GM18867 (cell line): ENCODE measurements around the gene RSBN1.
"Not testable (repeated sequence)": the region's sequence is repeated elsewhere in the genome, so short reads cannot be mapped to it uniquely, and the experiment has no call there.

Experiments
- ATAC-seq: cut with Tn5 transposase; IDR thresholded peaks from one replicate; pipeline ENCODE4 v1.9.1; 2021; ENCODE audit warnings: mild to moderate bottlenecking, moderate library complexity; ENCODE audit not compliant: unreplicated experiment

Gene RSBN1

GRCh38 chr1:113749402-113749801 is 62.9 kb downstream of the RSBN1 start:
- no peak for ATAC-seq

- no peak for ATAC-seq
Observed at GRCh38 chr1:113747376-113747775, 64.9 kb downstream of the RSBN1 start.

- no peak for ATAC-seq
Observed at GRCh38 chr1:113745425-113745824, 66.9 kb downstream of the RSBN1 start.

GRCh38 chr1:113744114-113744513 is 68.2 kb downstream of the RSBN1 start:
- ATAC-seq: no peak

GRCh38 chr1:113742515-113742914 is 69.8 kb downstream of the RSBN1 start:
- ATAC-seq: peak; percentile 50

- ATAC-seq: no peak
Observed at GRCh38 chr1:113734357-113735055, 77.8 kb downstream of the RSBN1 start.

GRCh38 chr1:113732802-113733201 is 79.5 kb downstream of the RSBN1 start:
- ATAC-seq: no peak

GRCh38 chr1:113721010-113721409 is 91.3 kb downstream of the RSBN1 start:
- ATAC-seq: no peak

GRCh38 chr1:113718621-113719020 is 93.7 kb downstream of the RSBN1 start:
- ATAC-seq: not testable (repeated sequence)

- not testable (repeated sequence) for ATAC-seq
Observed at GRCh38 chr1:113717506-113717905, 94.8 kb downstream of the RSBN1 start.

- no peak for ATAC-seq
Observed at GRCh38 chr1:113714606-113715269, 97.5 kb downstream of the RSBN1 start.
